HG03175 (cell line): ENCODE measurements around the gene PARD6A.

Source experiments
- ATAC-seq: cut with Tn5 transposase; IDR thresholded peaks from one replicate; pipeline ENCODE4 v1.9.1; 2021; ENCODE audit warnings: mild to moderate bottlenecking, moderate library complexity; ENCODE audit not compliant: unreplicated experiment

Gene PARD6A

GRCh38 chr16:67660564-67661028 is at the start of gene PARD6A:
Gene PARD6A (plus strand): TSS chr16:67660960. CDS start chr16:67661039, 79 bp downstream.
- peak; percentile 79 for ATAC-seq

DNA sequence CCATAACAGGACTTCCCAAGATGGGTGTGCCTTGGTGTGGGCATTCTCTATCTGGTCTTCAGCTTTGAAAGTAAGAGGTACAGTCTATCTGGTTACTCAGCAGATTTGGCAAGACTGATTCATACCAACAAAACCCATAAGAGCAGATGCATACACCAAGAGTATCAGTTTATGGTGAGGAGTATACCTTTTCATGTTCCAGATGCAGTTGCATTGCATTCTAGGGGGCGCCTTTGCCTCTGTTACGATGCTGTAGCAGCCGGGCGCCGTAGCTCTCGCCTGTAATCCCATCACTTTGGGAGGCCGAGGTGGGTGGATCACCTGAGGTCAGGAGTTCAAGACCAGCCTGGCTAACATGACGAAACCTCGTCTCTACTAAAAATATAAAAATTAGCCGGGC is 47.0 kb upstream of the PARD6A start:
- ATAC-seq, result no peak

- ATAC-seq, result no peak
Observed at GRCh38 chr16:67628216-67628615, 32.5 kb upstream of the PARD6A start.

GRCh38 chr16:67632415-67633172 is 28.2 kb upstream of the PARD6A start:
- no peak for ATAC-seq

GRCh38 chr16:67636713-67637112 is 24.0 kb upstream of the PARD6A start:
- ATAC-seq, result no peak

GRCh38 chr16:67637625-67638024 is 23.1 kb upstream of the PARD6A start:
- no peak for ATAC-seq

GRCh38 chr16:67641779-67642708 is 18.7 kb upstream of the PARD6A start:
- ATAC-seq, result no peak

GRCh38 chr16:67644038-67644437 is 16.7 kb upstream of the PARD6A start:
- no peak for ATAC-seq

DNA sequence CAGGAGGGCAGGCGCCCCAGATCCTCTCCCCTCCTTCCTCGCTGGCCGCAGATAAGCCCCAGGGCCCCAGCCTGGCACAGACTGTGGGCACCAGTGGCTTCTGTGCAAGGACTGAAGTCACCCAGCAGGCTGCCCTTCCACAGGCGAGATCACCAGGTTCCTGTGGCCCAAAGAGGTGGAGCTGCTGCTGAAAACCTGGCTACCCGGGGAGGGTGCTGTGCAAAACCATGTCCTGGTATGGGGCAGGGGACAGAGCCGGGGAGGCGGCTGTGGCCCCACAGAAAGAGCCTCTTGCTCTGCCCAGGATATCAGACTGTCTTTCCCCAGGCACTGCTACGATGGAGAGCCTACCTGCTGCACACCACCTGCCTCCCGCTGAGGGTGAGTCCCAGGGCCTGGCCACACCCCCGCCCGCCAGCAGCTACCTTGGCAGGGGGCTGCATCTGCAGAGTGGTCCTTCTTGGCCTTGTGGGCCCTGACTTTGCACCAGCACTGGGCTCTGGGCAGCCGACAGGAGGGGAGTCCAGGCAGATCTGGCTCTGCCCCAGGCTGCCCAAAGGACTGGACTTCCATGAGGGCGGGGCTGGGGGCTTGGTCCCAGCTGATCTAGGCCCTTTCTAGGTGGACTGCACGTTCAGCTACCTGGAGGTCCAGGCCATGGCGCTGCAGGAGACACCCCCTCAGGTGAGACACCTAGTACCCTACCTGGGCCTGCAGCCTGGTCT is 15.2 kb upstream of the PARD6A start:
- ATAC-seq, result peak; percentile 14

- ATAC-seq, result no peak
Observed at GRCh38 chr16:67647111-67647651, 13.6 kb upstream of the PARD6A start.

- ATAC-seq, result no peak
Observed at GRCh38 chr16:67647681-67648080, 13.1 kb upstream of the PARD6A start.

DNA sequence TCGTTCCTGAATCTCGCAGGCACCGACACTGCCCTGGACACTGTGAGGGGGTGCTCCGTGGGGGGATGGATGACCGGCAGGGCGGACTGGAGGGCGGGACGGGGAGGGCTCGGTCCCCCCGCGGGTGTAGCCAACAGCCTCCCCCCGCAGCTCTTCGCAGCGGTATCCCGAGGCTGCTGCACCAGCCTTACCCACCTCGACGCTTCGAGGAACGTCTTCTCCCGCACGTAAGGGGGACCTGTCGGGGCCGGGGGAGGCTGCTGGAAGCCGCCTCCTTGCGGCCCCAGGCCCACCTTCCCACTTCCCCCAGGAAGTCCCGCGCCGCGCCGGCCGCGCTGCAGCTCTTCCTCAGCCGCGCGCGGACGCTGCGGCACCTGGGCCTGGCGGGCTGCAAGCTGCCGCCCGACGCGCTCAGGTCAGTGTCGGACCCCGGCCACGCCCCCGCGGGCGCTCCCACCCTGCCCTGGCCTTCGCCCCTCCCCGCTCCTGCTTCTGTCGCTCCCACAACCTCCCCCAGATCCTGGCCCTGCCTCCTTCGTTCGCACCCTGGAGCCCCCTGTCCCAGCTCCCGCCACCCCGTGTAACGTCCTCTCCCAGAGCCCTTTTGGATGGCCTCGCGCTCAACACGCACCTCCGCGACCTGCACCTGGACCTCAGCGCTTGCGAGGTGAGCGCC is 12.5 kb upstream of the PARD6A start:
- no peak for ATAC-seq

- no peak for ATAC-seq
Observed at GRCh38 chr16:67648764-67649407, 11.9 kb upstream of the PARD6A start.

DNA sequence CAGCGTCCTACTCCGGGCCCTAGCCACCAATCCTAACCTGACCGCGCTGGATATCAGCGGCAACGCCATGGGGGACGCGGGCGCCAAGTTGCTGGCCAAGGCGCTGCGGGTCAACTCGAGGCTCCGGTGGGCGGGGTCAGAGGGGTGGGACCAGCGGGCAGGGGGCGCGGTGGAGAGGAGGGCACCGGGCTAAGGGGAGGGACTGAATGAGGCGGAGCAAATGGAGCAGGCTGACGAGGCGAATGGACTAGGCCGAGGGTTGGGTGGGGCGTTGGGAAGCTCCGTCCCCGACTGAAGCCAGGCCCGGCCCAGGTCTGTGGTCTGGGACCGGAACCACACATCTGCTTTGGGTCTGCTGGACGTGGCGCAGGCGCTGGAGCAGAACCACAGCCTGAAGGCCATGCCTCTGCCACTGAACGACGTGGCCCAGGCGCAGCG is 11.2 kb upstream of the PARD6A start:
- ATAC-seq, result no peak

DNA sequence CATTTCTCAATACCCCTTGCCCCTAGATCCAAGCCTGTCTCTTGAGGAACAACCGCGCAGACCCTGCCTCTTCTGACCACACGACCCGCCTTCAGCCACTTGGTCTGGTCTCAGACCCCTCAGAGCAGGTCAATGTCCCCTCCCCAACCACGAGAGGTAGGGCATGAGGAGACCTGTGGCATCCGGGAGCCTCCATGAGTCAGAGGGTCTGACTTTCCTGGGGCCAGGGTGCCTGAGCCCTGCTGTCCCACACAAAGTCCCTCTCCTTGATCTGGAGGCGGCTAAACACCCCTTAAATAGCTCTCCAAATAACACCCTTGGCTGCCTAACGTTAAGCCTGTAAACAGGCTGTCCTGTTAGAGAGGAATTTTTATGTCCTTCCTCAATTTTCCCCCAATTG is 10.7 kb upstream of the PARD6A start:
- ATAC-seq, result no peak

- ATAC-seq, result no peak
Observed at GRCh38 chr16:67651039-67651438, 9.7 kb upstream of the PARD6A start.

DNA sequence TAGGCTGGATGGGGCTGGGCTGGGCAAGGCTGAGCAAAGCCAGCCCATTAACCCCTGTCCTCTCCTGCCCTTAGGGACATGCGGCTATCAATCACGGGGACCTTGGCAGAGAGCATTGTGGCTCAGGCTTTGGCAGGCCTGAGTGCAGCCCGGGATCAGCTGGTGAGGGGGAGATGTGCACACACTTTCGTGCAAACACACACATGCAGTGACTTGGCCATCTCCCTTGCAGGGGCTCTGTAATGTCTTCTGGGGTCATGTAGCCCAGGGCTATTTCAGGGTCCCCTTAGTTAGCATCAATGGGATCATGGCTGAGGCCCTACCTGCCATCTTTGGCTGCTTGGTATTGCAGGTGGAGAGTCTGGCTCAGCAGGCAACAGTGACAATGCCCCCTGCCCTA is 8.9 kb upstream of the PARD6A start:
- ATAC-seq, result no peak

- no peak for ATAC-seq
Observed at GRCh38 chr16:67652578-67653127, 8.1 kb upstream of the PARD6A start.

- no peak for ATAC-seq
Observed at GRCh38 chr16:67653128-67653788, 7.5 kb upstream of the PARD6A start.
